Activated naive CD8-positive, alpha-beta T cell treated with anti-CD3 and anti-CD28 coated beads, Interleukin-2, amount 10 ng/mL, durations not matched to agents 7 days and 5 days (primary cell): ENCODE measurements around the gene ADARB1. TPM values are rescaled to one million over a fixed set of nuclear protein-coding genes. Genes with fewer than 3 reads are reported as not detected.

Experiments
- ATAC-seq: fragments of 150-1000 bp; cut with Tn5 transposase; one replicate; pipeline ENCODE4 v1.10.0; 2021; ENCODE audit warnings: low read depth, moderate library complexity
- POLR2A ChIA-PET: fragments of 350-600 bp; sonication (Branson Sonifier 250); formaldehyde crosslinking; loops from one replicate; lab custom pipeline; 2021; ENCODE audit warnings: antibody characterized with exemption; lab: Charles Lee
- DNase-seq: peaks from one replicate; pipeline ENCODE4 v3.0.0; 2021
- H3K27ac Mint-ChIP-seq: one replicate; pipeline ENCODE4 v1.8.0; 2022; ENCODE audit warnings: mild to moderate bottlenecking, mixed read lengths
- H3K27me3 Mint-ChIP-seq: one replicate; pipeline ENCODE4 v1.8.0; 2022; ENCODE audit warnings: mild to moderate bottlenecking, moderate library complexity, mixed read lengths
- H3K36me3 Mint-ChIP-seq: one replicate; pipeline ENCODE4 v1.8.0; 2021; ENCODE audit warnings: mild to moderate bottlenecking, mixed read lengths
- H3K4me1 Mint-ChIP-seq: one replicate; pipeline ENCODE4 v1.8.0; 2021; ENCODE audit warnings: mixed read lengths
- H3K4me3 Mint-ChIP-seq: one replicate; pipeline ENCODE4 v1.8.0; 2022; ENCODE audit warnings: mild to moderate bottlenecking, moderate library complexity, mixed read lengths
- H3K9me3 Mint-ChIP-seq: one replicate; pipeline ENCODE4 v1.8.0; 2021; ENCODE audit warnings: mixed read lengths
- total RNA-seq, 2 experiments: library from RNA; stranded (reverse); gene quantifications; one replicate each; pipeline ENCODE4 v1.2.3, GENCODE V29; 2021

ADARB1 gene
- total RNA-seq, 2 experiments from 2014 or later = 48.3 to 48.4 TPM

DNA sequence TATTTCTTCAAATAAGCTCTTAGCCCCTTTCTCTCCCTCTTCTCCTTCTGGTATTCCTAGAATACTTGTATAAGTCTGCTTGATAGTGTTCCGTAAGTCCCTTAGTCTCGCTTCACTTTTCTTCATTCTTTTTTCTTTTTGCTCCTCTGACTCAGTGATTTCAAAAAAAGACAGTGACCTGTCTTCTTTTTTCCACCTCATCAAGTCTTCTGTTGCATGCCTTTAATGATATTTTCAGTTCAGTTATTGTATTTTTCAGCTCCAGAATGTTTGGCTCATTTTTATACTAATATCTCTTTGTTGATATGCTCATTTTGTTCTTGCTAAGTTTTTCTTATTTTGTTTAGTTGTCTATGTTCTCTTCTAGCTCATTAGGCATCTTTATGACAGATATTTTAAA lies 115.6 kb downstream of the ADARB1 start:
- Mint-ChIP-seq H3K27ac (no peak overlapping the region), H3K4me1 (no peaks in the 10 kb centered on the region), H3K36me3 (peaks cover 86% of the 10 kb centered on the region)

GRCh38 chr21:45192332-45192731 lies 118.0 kb downstream of the ADARB1 start:
- POLR2A ChIA-PET = no interaction called here

More for the DNA sequence above, 115.6 kb downstream of the ADARB1 start:
- H3K9me3 Mint-ChIP-seq = peaks cover 21% of the 10 kb centered on the region
- DNase-seq (no peak), ATAC-seq (no peak)
- no peaks in the 10 kb centered on the region for H3K27me3 Mint-ChIP-seq
- H3K4me3 Mint-ChIP-seq = no peak overlapping the region
- POLR2A ChIA-PET = no interaction called here

GRCh38 chr21:45196620-45197019 lies 122.2 kb downstream of the ADARB1 start:
- no peak for ATAC-seq
- no peaks in the 10 kb centered on the region for H3K27me3 Mint-ChIP-seq
- POLR2A ChIA-PET = no interaction called here
- no peak overlapping the region for H3K4me3 Mint-ChIP-seq
- peaks cover 6% of the 10 kb centered on the region for H3K4me1 Mint-ChIP-seq
- no peak for DNase-seq
- H3K27ac Mint-ChIP-seq = no peak overlapping the region
- peaks cover 33% of the 10 kb centered on the region for H3K36me3 Mint-ChIP-seq
- H3K9me3 Mint-ChIP-seq = no peaks in the 10 kb centered on the region

More at GRCh38 chr21:45192332-45192731, 118.0 kb downstream of the ADARB1 start:
- peaks cover 16% of the 10 kb centered on the region for H3K9me3 Mint-ChIP-seq
- no peak overlapping the region for H3K4me3 Mint-ChIP-seq
- no peaks in the 10 kb centered on the region for H3K4me1 Mint-ChIP-seq
- peaks cover 70% of the 10 kb centered on the region for H3K36me3 Mint-ChIP-seq
- DNase-seq (no peak), ATAC-seq (no peak)
- H3K27me3 Mint-ChIP-seq = no peaks in the 10 kb centered on the region
- no peak overlapping the region for H3K27ac Mint-ChIP-seq

- POLR2A ChIA-PET = no interaction called here
- no peak overlapping the region for H3K4me3 Mint-ChIP-seq
- no peak for DNase-seq
- H3K36me3 Mint-ChIP-seq = peaks cover 14% of the 10 kb centered on the region
- no peak overlapping the region for H3K27ac Mint-ChIP-seq
- no peaks in the 10 kb centered on the region for H3K9me3 Mint-ChIP-seq
- H3K4me1 Mint-ChIP-seq = peaks cover 6% of the 10 kb centered on the region
- ATAC-seq = no peak
- H3K27me3 Mint-ChIP-seq = no peaks in the 10 kb centered on the region
These were observed 124.8 kb downstream of the ADARB1 start for GRCh38 chr21:45199201-45199600.

- no peak for ATAC-seq
- Mint-ChIP-seq H3K27me3 (no peaks in the 10 kb centered on the region), H3K4me1 (peaks cover 6% of the 10 kb centered on the region), H3K27ac (no peak overlapping the region), H3K9me3 (no peaks in the 10 kb centered on the region), H3K4me3 (no peak overlapping the region), H3K36me3 (peaks cover 12% of the 10 kb centered on the region)
- DNase-seq = no peak
- POLR2A ChIA-PET = no interaction called here
These were observed 125.7 kb downstream of the ADARB1 start for GRCh38 chr21:45200031-45200430.

DNA sequence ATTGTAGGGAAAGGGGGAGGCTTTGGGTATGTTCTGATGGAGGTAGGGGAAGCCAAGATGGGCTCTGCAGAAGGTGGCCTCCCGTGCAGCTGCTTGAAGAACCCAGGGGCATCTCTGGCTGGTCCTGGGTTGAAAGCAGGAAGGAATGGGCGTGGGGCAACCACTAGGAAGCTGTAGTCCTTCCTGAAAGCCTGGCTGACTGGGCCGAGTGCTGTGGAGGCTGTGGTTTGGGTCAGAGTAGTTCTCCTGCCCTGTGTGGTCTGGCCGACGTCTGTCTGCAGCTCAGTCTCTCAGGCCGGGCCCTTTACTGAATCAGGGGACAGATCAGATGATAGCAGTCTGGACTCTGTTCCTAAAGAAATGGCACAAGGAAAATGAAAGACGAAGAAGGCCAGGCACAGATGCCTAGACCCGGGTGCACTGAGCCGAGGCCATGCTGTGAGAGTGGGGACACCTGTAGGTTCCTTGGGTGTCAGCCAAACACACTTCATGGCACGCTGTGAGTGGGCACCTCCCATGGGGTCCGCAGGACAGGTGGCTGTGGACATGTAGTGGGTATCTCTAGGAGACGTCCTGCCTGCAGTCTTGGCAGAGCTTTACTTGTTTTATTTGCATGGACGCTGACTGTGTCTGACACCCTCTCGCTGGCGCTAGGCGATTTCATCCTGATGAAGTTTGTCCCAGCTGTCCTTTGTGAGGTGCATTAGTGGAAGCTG lies 126.4 kb downstream of the ADARB1 start:
- Mint-ChIP-seq H3K27me3 (no peaks in the 10 kb centered on the region), H3K27ac (no peak overlapping the region), H3K4me3 (no peak overlapping the region), H3K9me3 (no peaks in the 10 kb centered on the region), H3K4me1 (peaks cover 6% of the 10 kb centered on the region), H3K36me3 (peaks cover 7% of the 10 kb centered on the region)
- POLR2A ChIA-PET = no interaction called here
- ATAC-seq (no peak), DNase-seq (no peak)

GRCh38 chr21:45202344-45202743 lies 128.0 kb downstream of the ADARB1 start:
- ATAC-seq (no peak), DNase-seq (no peak)
- POLR2A ChIA-PET = no interaction called here
- no peaks in the 10 kb centered on the region for H3K27me3 Mint-ChIP-seq
- H3K4me3 Mint-ChIP-seq = no peak overlapping the region
- peaks cover 7% of the 10 kb centered on the region for H3K36me3 Mint-ChIP-seq
- H3K27ac Mint-ChIP-seq = no peak overlapping the region
- no peaks in the 10 kb centered on the region for H3K9me3 Mint-ChIP-seq
- H3K4me1 Mint-ChIP-seq = peaks cover 7% of the 10 kb centered on the region

DNA sequence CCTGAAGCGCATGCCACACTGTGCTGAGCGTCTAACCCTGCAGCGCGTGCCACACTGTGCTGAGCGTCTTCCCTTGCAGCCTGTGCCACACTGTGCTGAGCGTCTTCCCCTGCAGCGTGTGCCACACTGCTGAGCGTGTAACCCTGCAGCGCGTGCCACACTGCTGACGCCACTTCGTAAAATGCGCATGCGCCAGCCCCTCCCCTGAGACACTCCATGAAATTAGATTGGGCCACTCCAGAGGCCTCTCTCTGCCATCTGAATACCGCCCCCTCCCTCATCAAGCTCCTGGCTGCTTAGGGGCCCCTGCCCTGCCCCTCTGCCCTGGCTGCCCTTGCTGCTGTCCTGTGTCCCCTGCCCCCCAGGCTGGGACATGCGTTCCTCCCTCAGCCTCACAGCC lies 128.5 kb downstream of the ADARB1 start:
- POLR2A ChIA-PET = no interaction called here
- no peak overlapping the region for H3K4me3 Mint-ChIP-seq
- no peak overlapping the region for H3K27ac Mint-ChIP-seq
- peaks cover 7% of the 10 kb centered on the region for H3K36me3 Mint-ChIP-seq
- no peaks in the 10 kb centered on the region for H3K9me3 Mint-ChIP-seq
- DNase-seq = no peak
- no peaks in the 10 kb centered on the region for H3K27me3 Mint-ChIP-seq
- ATAC-seq = no peak
- peaks cover 10% of the 10 kb centered on the region for H3K4me1 Mint-ChIP-seq

- peaks cover 9% of the 10 kb centered on the region for H3K36me3 Mint-ChIP-seq
- POLR2A ChIA-PET = no interaction called here
These were observed 129.6 kb downstream of the ADARB1 start for GRCh38 chr21:45203983-45204382.

DNA sequence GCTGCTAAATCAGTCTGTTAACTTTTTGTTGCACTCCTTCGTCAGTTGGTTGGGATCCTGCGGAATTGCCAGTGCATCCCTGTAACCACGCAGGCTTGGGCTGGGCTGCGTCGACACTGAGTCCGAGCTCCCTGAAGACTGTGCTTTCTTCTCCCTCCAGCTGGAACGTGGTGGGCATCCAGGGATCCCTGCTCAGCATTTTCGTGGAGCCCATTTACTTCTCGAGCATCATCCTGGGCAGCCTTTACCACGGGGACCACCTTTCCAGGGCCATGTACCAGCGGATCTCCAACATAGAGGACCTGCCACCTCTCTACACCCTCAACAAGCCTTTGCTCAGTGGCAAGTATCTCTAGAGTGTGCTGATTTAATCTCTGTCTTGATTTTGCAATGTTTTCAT lies 130.0 kb downstream of the ADARB1 start:
- H3K4me1 Mint-ChIP-seq = peaks cover 19% of the 10 kb centered on the region
- no peak for ATAC-seq

More at GRCh38 chr21:45203983-45204382, 129.6 kb downstream of the ADARB1 start:
- Mint-ChIP-seq H3K4me1 (peaks cover 19% of the 10 kb centered on the region), H3K27ac (no peak overlapping the region), H3K4me3 (no peak overlapping the region), H3K9me3 (no peaks in the 10 kb centered on the region), H3K27me3 (no peaks in the 10 kb centered on the region)
- ATAC-seq (no peak), DNase-seq (no peak)

GRCh38 chr21:45207839-45208626 lies 133.7 kb downstream of the ADARB1 start:
- peaks cover 15% of the 10 kb centered on the region for H3K36me3 Mint-ChIP-seq
- H3K27ac Mint-ChIP-seq = peak overlapping the region; percentile 17
- ATAC-seq (no peak), DNase-seq (no peak)
- no peaks in the 10 kb centered on the region for H3K27me3 Mint-ChIP-seq
- no peak overlapping the region for H3K4me3 Mint-ChIP-seq
- H3K9me3 Mint-ChIP-seq = no peaks in the 10 kb centered on the region
- POLR2A ChIA-PET = interaction anchor here (0.6 kb wide), 1 partner anchor 12 kb away, joined by 4 read pairs; no protein-coding TSS in a partner anchor
- peaks cover 14% of the 10 kb centered on the region for H3K4me1 Mint-ChIP-seq

More for the DNA sequence above, 130.0 kb downstream of the ADARB1 start:
- Mint-ChIP-seq H3K27me3 (no peaks in the 10 kb centered on the region), H3K4me3 (no peak overlapping the region), H3K9me3 (no peaks in the 10 kb centered on the region), H3K27ac (no peak overlapping the region), H3K36me3 (peaks cover 9% of the 10 kb centered on the region)
- POLR2A ChIA-PET = no interaction called here
- DNase-seq = no peak

GRCh38 chr21:45208627-45208951 lies 134.2 kb downstream of the ADARB1 start:
- H3K4me1 Mint-ChIP-seq = peaks cover 14% of the 10 kb centered on the region
- H3K27ac Mint-ChIP-seq = peak overlapping the region; percentile 1
- H3K27me3 Mint-ChIP-seq = no peaks in the 10 kb centered on the region
- ATAC-seq = peak; percentile 33
- POLR2A ChIA-PET = no interaction called here
- H3K4me3 Mint-ChIP-seq = no peak overlapping the region
- no peak for DNase-seq
- H3K9me3 Mint-ChIP-seq = no peaks in the 10 kb centered on the region
- peaks cover 15% of the 10 kb centered on the region for H3K36me3 Mint-ChIP-seq

- Mint-ChIP-seq H3K9me3 (no peaks in the 10 kb centered on the region), H3K36me3 (peaks cover 15% of the 10 kb centered on the region), H3K4me1 (peaks cover 14% of the 10 kb centered on the region), H3K4me3 (no peak overlapping the region), H3K27me3 (no peaks in the 10 kb centered on the region), H3K27ac (no peak overlapping the region)
- POLR2A ChIA-PET = no interaction called here
- ATAC-seq (no peak), DNase-seq (no peak)
These were observed 134.7 kb downstream of the ADARB1 start for GRCh38 chr21:45209046-45209445.
